ENCODE measurements around the gene KIZ. TPM values are rescaled to one million over a fixed set of nuclear protein-coding genes. Genes with fewer than 3 reads are reported as not detected.

The KIZ gene
- total RNA-seq, 1 donor from 2014 or later: 25.0 TPM

GRCh38 chr20:21143194-21143890, 17.5 kb downstream of the KIZ start:
- Histone ChIP-seq H3K27ac (no peak overlapping the region), H3K4me3 (no peak overlapping the region), H3K27me3 (no peaks in the 10 kb centered on the region), H3K36me3 (peaks cover 0 to 18% of the 10 kb centered on the region in 2 donors), H3K4me1 (no peaks in the 10 kb centered on the region), H3K9me3 (no peaks in the 10 kb centered on the region)
- no peak for DNase-seq (ENCODE audit: extremely low spot score in 2 of 2)
- intact Hi-C loops (cut with DNase I): no loop called here
- TF ChIP-seq POLR2A (IDR thresholded peaks at IDR 0.05) (no peak), POLR2AphosphoS5 (IDR thresholded peaks at IDR 0.05; ENCODE audit: insufficient read depth in 1 of 2, low read depth in 1 of 2) (no peak), CTCF (IDR thresholded peaks at IDR 0.05) (no peak)

GRCh38 chr20:21145424-21145823, 19.5 kb downstream of the KIZ start:
- H3K4me1 ChIP-seq: no peaks in the 10 kb centered on the region
- intact Hi-C loops (cut with DNase I): no loop called here
- H3K9me3 ChIP-seq: no peaks in the 10 kb centered on the region
- H3K27me3 ChIP-seq: no peaks in the 10 kb centered on the region
- H3K27ac ChIP-seq: no peak overlapping the region
- TF ChIP-seq CTCF (IDR thresholded peaks at IDR 0.05): no peak
- TF ChIP-seq POLR2AphosphoS5 (IDR thresholded peaks at IDR 0.05; ENCODE audit: insufficient read depth in 1 of 2, low read depth in 1 of 2): no peak
- TF ChIP-seq POLR2A (IDR thresholded peaks at IDR 0.05): no peak
- H3K4me3 ChIP-seq: no peak overlapping the region
- no peak for DNase-seq (ENCODE audit: extremely low spot score in 2 of 2)
- peaks cover 0 to 23% of the 10 kb centered on the region in 2 donors for H3K36me3 ChIP-seq

DNA sequence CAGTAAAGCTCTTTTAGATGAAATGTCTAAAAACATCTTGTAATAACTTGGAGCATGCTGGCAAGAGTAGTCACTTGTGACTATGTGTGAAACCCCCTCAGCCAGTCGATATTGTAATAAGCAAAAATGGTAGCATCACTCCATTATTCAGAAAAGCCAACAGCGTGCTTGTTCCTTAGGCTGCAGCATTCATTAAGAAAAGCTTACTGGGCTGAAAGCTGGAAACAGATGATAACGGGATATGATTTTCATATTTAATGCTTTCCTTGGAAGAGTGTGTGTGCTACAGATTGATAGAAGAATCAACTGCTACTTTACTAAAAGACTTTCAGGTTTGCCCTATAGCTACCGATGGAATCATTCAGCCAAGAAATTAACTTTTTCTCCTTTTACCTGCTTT, 20.3 kb downstream of the KIZ start:
- H3K9me3 ChIP-seq: no peaks in the 10 kb centered on the region
- DNase-seq (ENCODE audit: extremely low spot score in 2 of 2): no peak
- no peak overlapping the region for H3K27ac ChIP-seq
- H3K4me1 ChIP-seq: no peaks in the 10 kb centered on the region
- no peak overlapping the region for H3K4me3 ChIP-seq
- TF ChIP-seq CTCF (IDR thresholded peaks at IDR 0.05): no peak
- no peak for TF ChIP-seq POLR2A (IDR thresholded peaks at IDR 0.05)
- TF ChIP-seq POLR2AphosphoS5 (IDR thresholded peaks at IDR 0.05; ENCODE audit: insufficient read depth in 1 of 2, low read depth in 1 of 2): no peak
- intact Hi-C loops (cut with DNase I): no loop called here
- no peaks in the 10 kb centered on the region for H3K27me3 ChIP-seq
- H3K36me3 ChIP-seq: peaks cover 0 to 20% of the 10 kb centered on the region in 2 donors

DNA sequence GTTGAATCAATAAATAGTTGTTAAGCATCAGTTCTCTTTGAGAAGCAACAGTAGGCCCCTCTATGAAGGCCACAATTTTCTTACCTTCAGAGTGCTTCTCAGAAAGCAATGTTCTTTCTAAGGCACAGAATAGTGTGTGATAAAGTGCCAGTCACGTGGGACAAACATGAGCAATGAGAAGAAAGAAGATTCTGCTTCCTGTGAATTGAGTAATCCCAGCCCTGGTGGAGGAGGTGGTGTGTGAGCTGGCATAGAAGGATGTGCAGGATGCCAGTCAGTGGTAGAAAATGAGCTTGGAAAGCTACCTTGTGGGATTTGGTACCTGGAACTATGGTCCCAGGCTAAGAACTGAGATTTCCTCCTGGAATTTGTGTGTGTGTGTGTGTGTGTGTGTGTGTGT, 21.7 kb downstream of the KIZ start:
- no peak for DNase-seq (ENCODE audit: extremely low spot score in 2 of 2)
- Histone ChIP-seq H3K27me3 (no peaks in the 10 kb centered on the region), H3K4me1 (no peaks in the 10 kb centered on the region), H3K4me3 (no peak overlapping the region), H3K36me3 (peaks cover 0 to 12% of the 10 kb centered on the region in 2 donors), H3K9me3 (no peaks in the 10 kb centered on the region), H3K27ac (no peak overlapping the region)
- TF ChIP-seq POLR2A (IDR thresholded peaks at IDR 0.05): no peak
- no peak for TF ChIP-seq CTCF (IDR thresholded peaks at IDR 0.05)
- TF ChIP-seq POLR2AphosphoS5 (IDR thresholded peaks at IDR 0.05; ENCODE audit: insufficient read depth in 1 of 2, low read depth in 1 of 2): no peak
- intact Hi-C loops (cut with DNase I): no loop called here

DNA sequence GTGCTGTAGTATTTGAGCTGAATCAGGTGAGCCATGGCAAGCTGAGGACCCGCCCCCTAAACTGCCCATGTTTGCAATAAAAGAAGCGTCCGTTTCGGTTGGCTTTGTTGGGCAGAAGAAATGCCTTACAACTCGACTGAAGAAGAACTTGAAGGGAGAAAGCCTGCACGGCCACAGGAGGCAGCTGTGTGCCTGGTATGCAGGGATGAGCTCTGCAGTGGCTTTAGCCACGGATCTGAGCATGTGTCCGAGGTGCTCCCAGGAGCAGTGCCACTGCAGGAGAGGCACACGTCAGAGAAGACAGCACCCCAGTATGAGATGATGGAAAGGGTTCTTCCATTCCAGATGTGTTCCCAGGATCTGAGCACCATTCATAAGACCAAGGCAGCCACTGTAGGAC, 23.5 kb downstream of the KIZ start:
- H3K36me3 ChIP-seq: peaks cover 0 to 12% of the 10 kb centered on the region in 2 donors
- TF ChIP-seq CTCF (IDR thresholded peaks at IDR 0.05) (no peak), POLR2A (IDR thresholded peaks at IDR 0.05) (no peak)
- no peak for DNase-seq (ENCODE audit: extremely low spot score in 2 of 2)
- no peak overlapping the region for H3K4me3 ChIP-seq
- H3K9me3 ChIP-seq: no peaks in the 10 kb centered on the region
- no peaks in the 10 kb centered on the region for H3K27me3 ChIP-seq
- intact Hi-C loops (cut with DNase I): no loop called here
- H3K27ac ChIP-seq: no peak overlapping the region
- no peaks in the 10 kb centered on the region for H3K4me1 ChIP-seq
